HL-60 (cell line): Measurements from ENCODE around the gene AWAT1.

Source experiments
- GABPA ChIP-seq: IDR thresholded peaks from 2 replicates; pipeline ENCODE4 v1.6.1; 2012; ENCODE audit warnings: low read depth
- POLR2AphosphoS5 ChIP-seq: IDR thresholded peaks from 2 replicates; pipeline ENCODE4 v1.6.1; 2012; ENCODE audit warnings: low read depth
- TF ChIP-seq, protein P1 (sequence below): IDR thresholded peaks from 2 replicates; pipeline ENCODE4 v1.6.1; 2012; ENCODE audit warnings: low read depth; ENCODE audit not compliant: insufficient replicate concordance
- TF ChIP-seq, protein P2 (sequence below): IDR thresholded peaks from one replicate; pipeline ENCODE4 v1.5.1; 2011; ENCODE audit warnings: low read length, control low read depth, inconsistent platforms; ENCODE audit not compliant: insufficient read depth

DNA sequence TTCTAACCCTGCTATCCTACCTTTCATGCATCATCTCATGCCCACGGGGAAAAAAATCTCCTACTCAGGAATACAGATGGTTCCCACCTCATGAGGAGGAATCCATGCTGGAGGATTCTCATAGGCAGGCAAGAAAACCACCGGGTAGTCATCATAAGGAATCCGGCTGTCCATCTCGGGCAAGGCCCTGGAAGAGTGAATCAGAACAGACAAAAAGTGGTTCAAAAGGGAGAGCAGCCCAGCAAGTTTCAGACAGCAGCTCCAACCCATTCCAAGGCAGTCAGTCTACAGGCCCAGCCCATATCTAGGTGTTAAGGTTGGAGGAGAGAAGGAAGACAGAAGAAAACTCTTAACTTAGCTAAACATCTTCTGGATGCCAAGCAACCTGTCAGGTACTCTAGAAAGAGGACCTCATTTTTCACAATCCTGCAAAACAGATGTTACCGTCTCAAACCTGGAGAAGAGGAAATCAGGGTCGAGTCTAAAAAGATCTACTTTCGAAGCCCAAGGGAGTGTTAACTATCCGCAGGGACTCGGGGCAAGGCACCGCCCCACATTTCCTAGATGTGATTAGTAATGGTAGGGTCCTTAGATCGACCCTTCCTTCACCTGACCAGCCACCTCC is 54.8 kb downstream of the AWAT1 start:
- TF ChIP-seq POLR2AphosphoS5 (no peak), GABPA (no peak)
- TF ChIP-seq, protein P1, sequence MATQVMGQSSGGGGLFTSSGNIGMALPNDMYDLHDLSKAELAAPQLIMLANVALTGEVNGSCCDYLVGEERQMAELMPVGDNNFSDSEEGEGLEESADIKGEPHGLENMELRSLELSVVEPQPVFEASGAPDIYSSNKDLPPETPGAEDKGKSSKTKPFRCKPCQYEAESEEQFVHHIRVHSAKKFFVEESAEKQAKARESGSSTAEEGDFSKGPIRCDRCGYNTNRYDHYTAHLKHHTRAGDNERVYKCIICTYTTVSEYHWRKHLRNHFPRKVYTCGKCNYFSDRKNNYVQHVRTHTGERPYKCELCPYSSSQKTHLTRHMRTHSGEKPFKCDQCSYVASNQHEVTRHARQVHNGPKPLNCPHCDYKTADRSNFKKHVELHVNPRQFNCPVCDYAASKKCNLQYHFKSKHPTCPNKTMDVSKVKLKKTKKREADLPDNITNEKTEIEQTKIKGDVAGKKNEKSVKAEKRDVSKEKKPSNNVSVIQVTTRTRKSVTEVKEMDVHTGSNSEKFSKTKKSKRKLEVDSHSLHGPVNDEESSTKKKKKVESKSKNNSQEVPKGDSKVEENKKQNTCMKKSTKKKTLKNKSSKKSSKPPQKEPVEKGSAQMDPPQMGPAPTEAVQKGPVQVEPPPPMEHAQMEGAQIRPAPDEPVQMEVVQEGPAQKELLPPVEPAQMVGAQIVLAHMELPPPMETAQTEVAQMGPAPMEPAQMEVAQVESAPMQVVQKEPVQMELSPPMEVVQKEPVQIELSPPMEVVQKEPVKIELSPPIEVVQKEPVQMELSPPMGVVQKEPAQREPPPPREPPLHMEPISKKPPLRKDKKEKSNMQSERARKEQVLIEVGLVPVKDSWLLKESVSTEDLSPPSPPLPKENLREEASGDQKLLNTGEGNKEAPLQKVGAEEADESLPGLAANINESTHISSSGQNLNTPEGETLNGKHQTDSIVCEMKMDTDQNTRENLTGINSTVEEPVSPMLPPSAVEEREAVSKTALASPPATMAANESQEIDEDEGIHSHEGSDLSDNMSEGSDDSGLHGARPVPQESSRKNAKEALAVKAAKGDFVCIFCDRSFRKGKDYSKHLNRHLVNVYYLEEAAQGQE = no peak
- TF ChIP-seq, protein P2, sequence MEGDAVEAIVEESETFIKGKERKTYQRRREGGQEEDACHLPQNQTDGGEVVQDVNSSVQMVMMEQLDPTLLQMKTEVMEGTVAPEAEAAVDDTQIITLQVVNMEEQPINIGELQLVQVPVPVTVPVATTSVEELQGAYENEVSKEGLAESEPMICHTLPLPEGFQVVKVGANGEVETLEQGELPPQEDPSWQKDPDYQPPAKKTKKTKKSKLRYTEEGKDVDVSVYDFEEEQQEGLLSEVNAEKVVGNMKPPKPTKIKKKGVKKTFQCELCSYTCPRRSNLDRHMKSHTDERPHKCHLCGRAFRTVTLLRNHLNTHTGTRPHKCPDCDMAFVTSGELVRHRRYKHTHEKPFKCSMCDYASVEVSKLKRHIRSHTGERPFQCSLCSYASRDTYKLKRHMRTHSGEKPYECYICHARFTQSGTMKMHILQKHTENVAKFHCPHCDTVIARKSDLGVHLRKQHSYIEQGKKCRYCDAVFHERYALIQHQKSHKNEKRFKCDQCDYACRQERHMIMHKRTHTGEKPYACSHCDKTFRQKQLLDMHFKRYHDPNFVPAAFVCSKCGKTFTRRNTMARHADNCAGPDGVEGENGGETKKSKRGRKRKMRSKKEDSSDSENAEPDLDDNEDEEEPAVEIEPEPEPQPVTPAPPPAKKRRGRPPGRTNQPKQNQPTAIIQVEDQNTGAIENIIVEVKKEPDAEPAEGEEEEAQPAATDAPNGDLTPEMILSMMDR = no peak
